ENCODE results near the gene NADK2.

NADK2 gene

GRCh38 chr5:36214436-36214835, 27.3 kb downstream of the NADK2 start:
- Mint-ChIP-seq H3K4me1 (no peaks in the 10 kb centered on the region), H3K36me3 (ENCODE audit: low read depth) (peaks cover 49% of the 10 kb centered on the region), H3K9me3 (no peaks in the 10 kb centered on the region), H3K4me3 (no peak overlapping the region), H3K27me3 (ENCODE audit: low read depth) (no peaks in the 10 kb centered on the region), H3K27ac (no peak overlapping the region)
- TF ChIP-seq CTCF (IDR thresholded peaks at IDR 0.05; ENCODE audit: unreplicated experiment in 3 of 3) = peak in 1 of 3 experiments; percentile 16

DNA sequence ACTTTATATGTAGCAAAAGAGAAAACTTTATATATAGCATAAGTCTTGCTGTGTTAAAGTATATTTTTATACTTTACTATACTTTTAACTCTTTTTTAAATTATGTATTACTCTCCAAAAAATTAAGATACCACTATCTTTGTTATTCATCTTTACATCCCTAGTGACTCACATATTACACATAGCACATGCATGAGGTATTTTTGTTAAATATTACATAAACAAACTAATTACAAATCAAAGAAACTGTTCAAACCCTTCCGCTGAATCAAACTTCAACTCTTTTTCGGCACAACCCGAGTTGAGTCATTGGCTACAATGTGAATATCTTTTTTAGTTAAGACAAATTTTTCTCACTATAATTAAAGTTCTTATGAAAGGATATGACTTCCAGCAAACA, 32.1 kb downstream of the NADK2 start:
- H3K4me3 Mint-ChIP-seq = no peak overlapping the region
- no peaks in the 10 kb centered on the region for H3K9me3 Mint-ChIP-seq
- peaks cover 47% of the 10 kb centered on the region for H3K36me3 Mint-ChIP-seq (ENCODE audit: low read depth)
- no peak for TF ChIP-seq CTCF (IDR thresholded peaks at IDR 0.05; ENCODE audit: unreplicated experiment in 3 of 3)
- no peak overlapping the region for H3K27ac Mint-ChIP-seq
- H3K4me1 Mint-ChIP-seq = no peaks in the 10 kb centered on the region
- no peaks in the 10 kb centered on the region for H3K27me3 Mint-ChIP-seq (ENCODE audit: low read depth)

DNA sequence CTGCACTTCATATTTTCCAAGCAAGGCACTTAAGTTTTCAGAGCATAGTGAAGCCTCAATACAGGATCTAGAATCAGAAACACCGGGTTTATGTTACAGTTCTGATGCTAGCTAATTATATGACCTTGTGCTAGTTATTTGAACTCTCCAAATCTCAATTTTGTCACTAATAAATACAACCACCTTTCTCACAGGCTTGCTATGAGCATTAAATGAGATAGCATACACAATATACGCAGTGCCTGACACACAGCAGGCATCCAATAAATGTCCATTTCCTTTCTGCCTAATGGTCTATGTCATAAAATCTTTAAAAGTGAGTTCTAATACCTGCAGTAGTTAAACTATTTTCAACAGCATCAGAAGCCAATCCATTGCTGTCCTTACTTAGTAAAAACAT, 32.9 kb downstream of the NADK2 start:
- Mint-ChIP-seq H3K9me3 (no peaks in the 10 kb centered on the region), H3K4me1 (no peaks in the 10 kb centered on the region), H3K4me3 (no peak overlapping the region), H3K27ac (no peak overlapping the region), H3K27me3 (ENCODE audit: low read depth) (no peaks in the 10 kb centered on the region), H3K36me3 (ENCODE audit: low read depth) (peaks cover 45% of the 10 kb centered on the region)
- TF ChIP-seq CTCF (IDR thresholded peaks at IDR 0.05; ENCODE audit: unreplicated experiment in 3 of 3) = no peak

GRCh38 chr5:36206913-36207312, 34.8 kb downstream of the NADK2 start:
- no peak for TF ChIP-seq CTCF (IDR thresholded peaks at IDR 0.05; ENCODE audit: unreplicated experiment in 3 of 3)
- H3K9me3 Mint-ChIP-seq = no peaks in the 10 kb centered on the region
- no peak overlapping the region for H3K27ac Mint-ChIP-seq
- H3K4me3 Mint-ChIP-seq = no peak overlapping the region
- no peaks in the 10 kb centered on the region for H3K27me3 Mint-ChIP-seq (ENCODE audit: low read depth)
- H3K36me3 Mint-ChIP-seq (ENCODE audit: low read depth) = peaks cover 49% of the 10 kb centered on the region
- no peaks in the 10 kb centered on the region for H3K4me1 Mint-ChIP-seq

GRCh38 chr5:36205329-36205728, 36.4 kb downstream of the NADK2 start:
- no peaks in the 10 kb centered on the region for H3K9me3 Mint-ChIP-seq
- H3K27me3 Mint-ChIP-seq (ENCODE audit: low read depth) = no peaks in the 10 kb centered on the region
- TF ChIP-seq CTCF (IDR thresholded peaks at IDR 0.05; ENCODE audit: unreplicated experiment in 3 of 3) = no peak
- H3K27ac Mint-ChIP-seq = no peak overlapping the region
- no peak overlapping the region for H3K4me3 Mint-ChIP-seq
- H3K36me3 Mint-ChIP-seq (ENCODE audit: low read depth) = peaks cover 55% of the 10 kb centered on the region
- no peaks in the 10 kb centered on the region for H3K4me1 Mint-ChIP-seq

GRCh38 chr5:36202521-36202961, 39.2 kb downstream of the NADK2 start:
- Mint-ChIP-seq H3K27me3 (ENCODE audit: low read depth) (no peaks in the 10 kb centered on the region), H3K27ac (no peak overlapping the region), H3K4me3 (no peak overlapping the region), H3K36me3 (ENCODE audit: low read depth) (peaks cover 56% of the 10 kb centered on the region), H3K4me1 (no peaks in the 10 kb centered on the region), H3K9me3 (no peaks in the 10 kb centered on the region)
- no peak for TF ChIP-seq CTCF (IDR thresholded peaks at IDR 0.05; ENCODE audit: unreplicated experiment in 3 of 3)
